Liver (tissue), 9 donors: ENCODE measurements around the gene C11orf58. TPM values are rescaled to one million over a fixed set of nuclear protein-coding genes. Genes with fewer than 3 reads are reported as not detected.

Experiments
- DNase-seq: peaks from one replicate; pipeline ENCODE4 v3.0.0-alpha.2; 2017; ENCODE audit warnings: low spot score
- H3K27ac ChIP-seq, 2 donors: one replicate each; pipeline ENCODE4 v1.7.0; 2013; ENCODE audit warnings: inconsistent platforms in 2 of 2, low read length in 2 of 2, control low read depth in 1 of 2, low read depth in 1 of 2, mild to moderate bottlenecking in 1 of 2
- H3K27me3 ChIP-seq, 4 donors: one replicate each; pipeline versions ENCODE4 v1.6.1 to v1.7.0; 2013; ENCODE audit warnings: low read length in 3 of 4, inconsistent platforms in 1 of 4, mild to moderate bottlenecking in 1 of 4, moderate library complexity in 1 of 4; ENCODE audit not compliant: control insufficient read depth in 4 of 4, insufficient read depth in 4 of 4
- H3K36me3 ChIP-seq, 4 donors: one replicate each; pipeline versions ENCODE4 v1.6.1 to v1.7.0; 2013; ENCODE audit warnings: low read length in 3 of 4, mild to moderate bottlenecking in 3 of 4, low read depth in 1 of 4, moderate library complexity in 1 of 4; ENCODE audit not compliant: control insufficient read depth in 4 of 4, insufficient read depth in 3 of 4
- H3K4me1 ChIP-seq, 4 donors: one replicate each; pipeline versions ENCODE4 v1.6.1 to v1.7.0; 2013; ENCODE audit warnings: low read length in 3 of 4, mild to moderate bottlenecking in 3 of 4, moderate library complexity in 1 of 4; ENCODE audit not compliant: control insufficient read depth in 4 of 4, insufficient read depth in 4 of 4
- H3K4me3 ChIP-seq, 3 donors: one replicate each; pipeline versions ENCODE4 v1.6.1 to v1.7.0; 2013; ENCODE audit warnings: low read length in 3 of 3, control low read depth in 1 of 3, low read depth in 1 of 3, mild to moderate bottlenecking in 1 of 3
- H3K9ac ChIP-seq, 2 donors: one replicate each; pipeline ENCODE4 v1.7.0; 2013; ENCODE audit warnings: low read length in 2 of 2, mild to moderate bottlenecking in 2 of 2, moderate library complexity in 2 of 2, control low read depth in 1 of 2, low read depth in 1 of 2
- H3K9me3 ChIP-seq, 4 donors: one replicate each; pipeline versions ENCODE4 v1.6.1 to v1.7.0; 2013; ENCODE audit warnings: low read length in 3 of 4; ENCODE audit not compliant: control insufficient read depth in 4 of 4
- ATF3 ChIP-seq: IDR thresholded peaks from 2 replicates; pipeline ENCODE4 v1.6.1; 2016; ENCODE audit warnings: antibody characterized with exemption
- CTCF ChIP-seq: fragments of 150-350 bp; IDR thresholded peaks from 2 replicates; pipeline ENCODE4 v1.5.1; 2017; ENCODE audit warnings: improper control_type of control experiment, low read depth, low read length; ENCODE audit not compliant: missing input control
- EGR1 ChIP-seq, 2 donors: IDR thresholded peaks; 2 replicates each; pipeline ENCODE4 v1.6.1; 2016 to 2018; ENCODE audit warnings: antibody characterized with exemption in 2 of 2, low read depth in 2 of 2
- FOXA1 ChIP-seq: IDR thresholded peaks from 2 replicates; pipeline ENCODE4 v1.6.1; 2016; ENCODE audit warnings: antibody characterized with exemption
- FOXA2 ChIP-seq: IDR thresholded peaks from 2 replicates; pipeline ENCODE4 v1.6.1; 2016; ENCODE audit warnings: antibody characterized with exemption
- GABPA ChIP-seq, 2 donors: IDR thresholded peaks in 1 of 2; conservative IDR thresholded peaks in 1 of 2; 2 replicates each; pipeline ENCODE4 v1.6.1; 2016; ENCODE audit warnings: antibody characterized with exemption in 2 of 2, mild to moderate bottlenecking in 1 of 2, moderate library complexity in 1 of 2
- HNF4G ChIP-seq: IDR thresholded peaks from 2 replicates; pipeline ENCODE4 v1.6.1; 2016; ENCODE audit warnings: antibody characterized with exemption
- JUND ChIP-seq, 2 donors: IDR thresholded peaks; 2 replicates each; pipeline ENCODE4 v1.6.1; 2016; ENCODE audit warnings: antibody characterized with exemption in 2 of 2
- NR2F2 ChIP-seq: IDR thresholded peaks from 2 replicates; pipeline ENCODE4 v1.6.1; 2016; ENCODE audit warnings: antibody characterized with exemption
- RAD21 ChIP-seq, 2 donors: IDR thresholded peaks; 2 replicates each; pipeline ENCODE4 v1.6.1; 2016; ENCODE audit warnings: antibody characterized with exemption in 2 of 2, mild to moderate bottlenecking in 2 of 2
- REST ChIP-seq: IDR thresholded peaks from 2 replicates; pipeline ENCODE4 v1.6.1; 2016; ENCODE audit warnings: antibody characterized with exemption, mild to moderate bottlenecking
- RXRA ChIP-seq, 2 donors: IDR thresholded peaks; 2 replicates each; pipeline ENCODE4 v1.6.1; 2017 to 2018; ENCODE audit warnings: antibody characterized with exemption in 2 of 2, mild to moderate bottlenecking in 1 of 2
- SP1 ChIP-seq: IDR thresholded peaks from 2 replicates; pipeline ENCODE4 v1.6.1; 2018; ENCODE audit warnings: antibody characterized with exemption, mild to moderate bottlenecking
- TAF1 ChIP-seq: conservative IDR thresholded peaks from 2 replicates; pipeline ENCODE4 v1.6.1; 2016; ENCODE audit warnings: antibody characterized with exemption, mild to moderate bottlenecking
- YY1 ChIP-seq: IDR thresholded peaks from 2 replicates; pipeline ENCODE4 v1.6.1; 2016; ENCODE audit warnings: antibody characterized with exemption, mild to moderate bottlenecking
- ZBTB33 ChIP-seq: IDR thresholded peaks from 2 replicates; pipeline ENCODE4 v1.6.1; 2016; ENCODE audit warnings: antibody characterized with exemption
- WGBS: extraction: QIAGEN DNeasy Blood & Tissue Kit; methylation state at CpG from one replicate; pipeline ENCODE4 v1.1.7; 2013; 5-methylcytosine and 5-hydroxymethylcytosine counted together
- polyA plus RNA-seq, 2 donors: library from polyadenylated mRNA; stranded (reverse) in 1 of 2; unstranded in 1 of 2; fragments of 200-250 nt in 1 of 2; fragments of >200 nt in 1 of 2; fragmentation: Nextera tagmentation in 1 of 2; extraction: Ambion mirVana in 1 of 2; gene quantifications; one replicate each; pipeline versions ENCODE4 v1.2.1 to v1.2.3, GENCODE V29; 2013 to 2015
- total RNA-seq, 2 donors: library from RNA; depleted of rRNA; stranded (reverse); fragments of >200 nt; gene quantifications; one replicate each; pipeline ENCODE4 v1.2.3, GENCODE V29; 2014
- donor health status: healthy.
- donor health status: healthy.
- donor health status: healthy.
- donor health status: healthy.
- donor health status: healthy.

The C11orf58 gene
- total and polyA plus RNA-seq, 4 donors, result 54.6 to 106 (median 101) TPM

- no peaks in the 10 kb centered on the region for H3K9me3 ChIP-seq
- H3K9ac ChIP-seq, result no peak overlapping the region
- H3K27me3 ChIP-seq, result no peaks in the 10 kb centered on the region
- H3K4me1 ChIP-seq, result peaks cover 11 to 20% (median 18%) of the 10 kb centered on the region in 4 donors
- H3K4me3 ChIP-seq, result no peak overlapping the region
- H3K36me3 ChIP-seq, result no peaks in the 10 kb centered on the region
- DNase-seq, result no peak
- 93% methylated on average over 12 of the region's 12 CpGs for WGBS
- H3K27ac ChIP-seq, result no peak overlapping the region
- TF ChIP-seq REST (no peak), ATF3 (no peak), EGR1 (IDR thresholded peaks at IDR 0.05; ENCODE audit: low read depth in 2 of 2) (no peak), JUND (IDR thresholded peaks at IDR 0.05) (no peak), RAD21 (IDR thresholded peaks at IDR 0.05) (no peak), YY1 (no peak), CTCF (no peak), SP1 (no peak), GABPA (IDR thresholded peaks at IDR 0.05 in 1 of 2, conservative IDR thresholded peaks at IDR 0.05 in 1 of 2) (no peak), HNF4G (no peak), ZBTB33 (no peak), FOXA1 (no peak), FOXA2 (no peak), RXRA (IDR thresholded peaks at IDR 0.05) (no peak), NR2F2 (no peak), TAF1 (no peak)
Measured at GRCh38 chr11:16771350-16772140, 33.1 kb downstream of the C11orf58 start.
